MV-4-11 (cell line): ENCODE measurements around the gene FGF16.
"Not testable (repeated sequence)": the region's sequence is repeated elsewhere in the genome, so short reads cannot be mapped to it uniquely, and the experiment has no call there.

Source experiments
- DNase-seq: peaks from one replicate; lab custom pipeline; 2025; lab: John Stamatoyannopoulos, UW

Gene FGF16

GRCh38 chrX:77447653-77448569 is 722 bp downstream of the FGF16 start:
- no peak for DNase-seq

GRCh38 chrX:77450415-77450814 is 3.2 kb downstream of the FGF16 start:
- DNase-seq: no peak

GRCh38 chrX:77450996-77451395 is 3.8 kb downstream of the FGF16 start:
- no peak for DNase-seq

- no peak for DNase-seq
Measured at GRCh38 chrX:77453190-77453589, 6.0 kb downstream of the FGF16 start.

- no peak for DNase-seq
Measured at GRCh38 chrX:77455437-77455836, 8.2 kb downstream of the FGF16 start.

- no peak for DNase-seq
Measured at GRCh38 chrX:77484045-77484444, 36.9 kb downstream of the FGF16 start.

GRCh38 chrX:77493677-77494553 is 46.7 kb downstream of the FGF16 start:
- no peak for DNase-seq

- not testable (repeated sequence) for DNase-seq
Measured at GRCh38 chrX:77500164-77500563, 53.0 kb downstream of the FGF16 start.

- no peak for DNase-seq
Measured at GRCh38 chrX:77502951-77503525, 55.8 kb downstream of the FGF16 start.

GRCh38 chrX:77505227-77505626 is 58.0 kb downstream of the FGF16 start:
- DNase-seq: peak; percentile 52
